ENCODE results near the gene SDHB.

GRCh38 chr1:17027900-17028299 is 25.9 kb downstream of the SDHB start:
- TF ChIP-seq CTCF (IDR thresholded peaks at IDR 0.05) (no peak), POLR2A (IDR thresholded peaks at IDR 0.05) (no peak)

Measured in tibial nerve (tissue), 3 donors.